Femur (tissue), 1 donor: Measurements from ENCODE around the gene OR5AS1.
"Not testable (repeated sequence)": the region's sequence is repeated elsewhere in the genome, so short reads cannot be mapped to it uniquely, and the experiment has no call there.

ENCODE experiments used
- DNase-seq: peaks from one replicate; pipeline ENCODE4 v3.0.0-alpha.2; 2017

OR5AS1 gene

GRCh38 chr11:56027354-56027753 is at the start of gene OR5AS1:
TSS of gene OR5AS1 (plus strand) at chr11:56027654. CDS start at chr11:56030419, 2,765 bp downstream.
- no peak for DNase-seq

DNA sequence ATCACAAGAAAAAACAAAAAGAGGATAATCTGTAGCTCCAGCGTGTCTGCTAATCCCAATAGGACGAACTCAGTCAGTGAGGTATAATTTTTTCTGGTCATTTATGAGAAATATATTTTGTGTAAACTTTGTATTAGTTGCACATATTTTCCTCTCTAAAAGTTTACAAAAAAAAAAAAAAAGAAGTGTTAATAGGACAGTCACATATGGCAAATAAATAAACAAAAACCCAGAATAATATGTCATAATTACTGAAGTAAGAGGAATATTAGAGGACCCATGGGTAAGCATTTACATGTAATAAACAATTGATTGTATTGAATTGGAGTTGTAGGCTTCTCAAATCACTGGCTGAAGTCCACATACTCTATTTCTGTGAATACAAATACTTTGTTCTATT is 32.9 kb upstream of the OR5AS1 start, which contains the start of gene OR5F1:
OR5F1 (minus strand) TSS at position 101 of the 400 bp plus-strand sequence; CDS start at position 101, 0 bp downstream.
- no peak for DNase-seq

DNA sequence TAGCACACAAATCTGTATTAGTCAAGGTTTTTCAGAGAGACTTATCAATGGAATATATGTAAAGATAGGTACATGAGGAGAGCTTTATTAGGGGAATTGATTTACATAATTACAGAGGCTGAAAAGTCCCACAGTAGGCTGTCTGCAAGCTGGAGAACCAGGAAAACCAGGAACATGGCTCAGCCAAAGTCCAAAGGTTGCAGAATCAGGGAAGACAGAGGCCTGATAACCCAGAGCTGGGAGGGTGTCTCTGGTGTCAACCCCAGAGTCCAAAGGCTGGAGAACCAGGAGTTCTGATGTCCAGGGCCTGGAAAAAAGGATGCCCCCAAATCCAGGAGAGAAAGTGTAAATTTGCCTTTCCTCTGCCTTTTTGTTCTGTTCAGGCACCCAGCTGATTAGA is 16.7 kb upstream of the OR5AS1 start:
- no peak for DNase-seq

- DNase-seq: no peak
Measured at GRCh38 chr11:56013805-56014204, 13.6 kb upstream of the OR5AS1 start.

DNA sequence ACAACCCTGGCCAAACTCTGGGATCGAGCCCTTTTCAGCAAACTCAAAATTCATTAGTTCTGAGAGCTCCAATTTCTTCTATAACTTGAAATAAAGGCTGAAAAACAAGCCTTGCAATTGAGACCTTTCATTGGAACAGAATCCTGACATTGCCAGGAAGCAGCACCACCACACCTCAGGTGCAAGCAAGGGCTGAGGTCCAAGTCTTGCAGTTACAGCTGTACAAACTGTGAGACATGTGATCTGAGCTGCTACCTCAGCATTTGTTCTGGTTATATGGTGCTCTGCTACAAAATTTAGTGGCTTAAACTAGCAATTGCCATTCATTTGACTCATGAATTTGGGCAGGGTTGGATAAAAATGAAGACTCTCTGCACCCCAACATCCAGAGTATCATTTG is 18.1 kb downstream of the OR5AS1 start:
- no peak for DNase-seq

DNA sequence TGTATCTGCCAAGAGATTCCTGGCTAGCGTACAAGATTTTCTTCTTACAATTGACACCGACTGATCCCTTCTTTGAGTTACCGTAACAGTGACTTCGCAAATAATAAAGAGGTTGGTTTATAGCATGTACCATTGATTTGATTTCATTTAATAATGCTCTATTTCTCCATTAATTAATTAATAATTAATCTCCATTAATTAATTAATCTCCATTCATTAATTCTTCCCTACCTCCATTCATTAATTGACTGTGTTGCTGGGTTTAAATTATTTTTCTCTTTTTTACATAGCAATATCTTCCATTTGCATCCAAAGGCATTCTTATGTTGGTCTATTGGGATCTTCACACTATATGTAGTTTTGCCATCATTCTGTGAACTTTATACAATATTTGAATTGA is 21.0 kb downstream of the OR5AS1 start:
- no peak for DNase-seq

- DNase-seq: no peak
Measured at GRCh38 chr11:56049487-56049886, 22.0 kb downstream of the OR5AS1 start.

DNA sequence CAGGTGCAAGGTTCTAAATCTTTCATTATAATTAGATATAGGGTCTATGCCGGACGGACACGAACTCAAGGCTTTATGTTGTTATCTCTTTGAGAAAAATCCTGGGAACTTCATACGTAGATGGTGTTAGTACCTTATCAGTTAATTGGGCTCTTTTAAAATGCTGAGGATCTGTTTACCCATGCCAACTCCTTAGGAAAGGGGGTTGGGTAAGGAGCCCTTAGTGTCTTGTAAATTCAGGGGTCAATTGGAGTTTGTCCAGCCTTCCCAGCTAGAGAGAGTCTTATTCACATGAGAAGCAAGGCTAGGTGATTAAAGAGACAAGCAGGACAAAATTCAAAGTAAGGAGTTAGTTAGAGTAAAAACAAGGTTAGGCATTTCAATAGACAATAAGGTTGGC is 28.9 kb downstream of the OR5AS1 start:
- not testable (repeated sequence) for DNase-seq

DNA sequence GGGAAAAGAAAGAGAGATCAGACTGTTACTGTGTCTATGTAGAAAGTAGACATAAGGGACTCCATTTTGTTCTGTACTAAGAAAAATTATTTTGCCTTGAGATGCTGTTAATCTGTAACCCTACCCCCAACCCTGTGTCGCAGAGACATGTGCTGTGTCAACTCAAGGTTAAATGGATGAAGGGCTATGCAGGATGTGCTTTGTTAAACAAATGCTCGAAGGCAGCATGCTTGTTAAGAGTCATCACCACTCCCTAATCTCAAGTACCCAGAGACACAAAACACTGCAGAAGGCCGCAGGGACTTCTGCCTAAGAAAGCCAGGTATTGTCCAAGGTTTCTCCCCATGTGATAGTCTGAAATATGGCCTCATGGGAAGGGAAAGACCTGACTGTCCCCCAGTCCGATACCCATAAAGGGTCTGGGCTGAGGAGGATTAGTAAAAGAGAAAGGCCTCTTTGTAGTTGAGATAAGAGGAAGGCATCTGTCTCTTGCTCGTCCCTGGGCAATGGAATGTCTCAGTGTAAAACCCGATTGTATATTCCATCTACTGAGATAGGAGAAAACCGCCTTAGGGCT is 30.3 kb downstream of the OR5AS1 start:
- DNase-seq: not testable (repeated sequence)

- not testable (repeated sequence) for DNase-seq
Measured at GRCh38 chr11:56058260-56058780, 30.9 kb downstream of the OR5AS1 start.

GRCh38 chr11:56066980-56067379 is 39.5 kb downstream of the OR5AS1 start:
- no peak for DNase-seq
